Suprapubic skin (tissue), 4 donors: ENCODE results near the gene GFOD1. TPM values are rescaled to one million over a fixed set of nuclear protein-coding genes. Genes with fewer than 3 reads are reported as not detected.

Experiments used
- DNase-seq, 2 donors: peaks; one replicate each; pipeline ENCODE4 v3.0.0-alpha.2; 2019; ENCODE audit warnings: low spot score in 2 of 2
- H3K27ac ChIP-seq: fragments of 200-600 bp; sonication (generic); one replicate; pipeline ENCODE4 v1.5.1; 2019
- H3K27me3 ChIP-seq: fragments of 200-600 bp; sonication (generic); one replicate; pipeline ENCODE4 v1.5.1; 2019
- H3K36me3 ChIP-seq: fragments of 200-600 bp; sonication (generic); one replicate; pipeline ENCODE4 v1.5.1; 2019
- H3K4me1 ChIP-seq: fragments of 200-600 bp; sonication (generic); one replicate; pipeline ENCODE4 v1.5.1; 2019
- H3K4me3 ChIP-seq: fragments of 200-600 bp; sonication (generic); one replicate; pipeline ENCODE4 v1.5.1; 2019; ENCODE audit warnings: mild to moderate bottlenecking
- H3K9me3 ChIP-seq: fragments of 200-600 bp; sonication (generic); one replicate; pipeline ENCODE4 v1.5.1; 2019
- EP300 ChIP-seq: sonication (generic); formaldehyde crosslinking; IDR thresholded peaks from one replicate; pipeline ENCODE4 v1.6.1; 2017; ENCODE audit warnings: antibody characterized with exemption
- POLR2A ChIP-seq, 2 donors: fragments of 450-650 bp; IDR thresholded peaks; one replicate each; pipeline ENCODE4 v1.6.1; 2017; ENCODE audit warnings: antibody characterized with exemption in 2 of 2, mild to moderate bottlenecking in 2 of 2, moderate library complexity in 2 of 2
- POLR2AphosphoS5 ChIP-seq, 3 donors: sonication (generic); formaldehyde crosslinking; IDR thresholded peaks; one replicate each; pipeline ENCODE4 v1.6.1; 2017; ENCODE audit warnings: antibody characterized with exemption in 3 of 3
- WGBS: methylation state at CpG from one replicate; pipeline ENCODE4 v1.1.5; 2018; 5-methylcytosine and 5-hydroxymethylcytosine counted together
- total RNA-seq, 4 donors: library from RNA; depleted of rRNA; stranded (reverse); fragments of >200 nt; gene quantifications; one replicate each; pipeline ENCODE4 v1.1.0, GENCODE V29; 2016
- TF ChIP-seq, protein P1 (sequence below), 2 donors: fragments of 200-600 bp in 1 of 2; fragments of 450-650 bp in 1 of 2; sonication (generic) in 1 of 2; IDR thresholded peaks; one replicate each; pipeline ENCODE4 v1.5.1; 2016 to 2019; ENCODE audit warnings: antibody characterized with exemption in 2 of 2, mild to moderate bottlenecking in 1 of 2, moderate library complexity in 1 of 2

The GFOD1 gene, protein sequence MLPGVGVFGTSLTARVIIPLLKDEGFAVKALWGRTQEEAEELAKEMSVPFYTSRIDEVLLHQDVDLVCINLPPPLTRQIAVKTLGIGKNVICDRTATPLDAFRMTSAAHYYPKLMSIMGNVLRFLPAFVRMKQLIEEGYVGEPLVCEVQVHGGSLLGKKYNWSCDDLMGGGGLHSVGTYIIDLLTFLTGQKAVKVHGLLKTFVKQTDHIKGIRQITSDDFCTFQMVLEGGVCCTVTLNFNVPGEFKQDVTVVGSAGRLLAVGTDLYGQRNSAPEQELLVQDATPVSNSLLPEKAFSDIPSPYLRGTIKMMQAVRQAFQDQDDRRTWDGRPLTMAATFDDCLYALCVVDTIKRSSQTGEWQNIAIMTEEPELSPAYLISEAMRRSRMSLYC
- total RNA-seq = 10 to 100 TPM in 3 of 4 donors, 1 to 10 TPM in 1; 7.5 to 15.2 (median 13.7) TPM

DNA sequence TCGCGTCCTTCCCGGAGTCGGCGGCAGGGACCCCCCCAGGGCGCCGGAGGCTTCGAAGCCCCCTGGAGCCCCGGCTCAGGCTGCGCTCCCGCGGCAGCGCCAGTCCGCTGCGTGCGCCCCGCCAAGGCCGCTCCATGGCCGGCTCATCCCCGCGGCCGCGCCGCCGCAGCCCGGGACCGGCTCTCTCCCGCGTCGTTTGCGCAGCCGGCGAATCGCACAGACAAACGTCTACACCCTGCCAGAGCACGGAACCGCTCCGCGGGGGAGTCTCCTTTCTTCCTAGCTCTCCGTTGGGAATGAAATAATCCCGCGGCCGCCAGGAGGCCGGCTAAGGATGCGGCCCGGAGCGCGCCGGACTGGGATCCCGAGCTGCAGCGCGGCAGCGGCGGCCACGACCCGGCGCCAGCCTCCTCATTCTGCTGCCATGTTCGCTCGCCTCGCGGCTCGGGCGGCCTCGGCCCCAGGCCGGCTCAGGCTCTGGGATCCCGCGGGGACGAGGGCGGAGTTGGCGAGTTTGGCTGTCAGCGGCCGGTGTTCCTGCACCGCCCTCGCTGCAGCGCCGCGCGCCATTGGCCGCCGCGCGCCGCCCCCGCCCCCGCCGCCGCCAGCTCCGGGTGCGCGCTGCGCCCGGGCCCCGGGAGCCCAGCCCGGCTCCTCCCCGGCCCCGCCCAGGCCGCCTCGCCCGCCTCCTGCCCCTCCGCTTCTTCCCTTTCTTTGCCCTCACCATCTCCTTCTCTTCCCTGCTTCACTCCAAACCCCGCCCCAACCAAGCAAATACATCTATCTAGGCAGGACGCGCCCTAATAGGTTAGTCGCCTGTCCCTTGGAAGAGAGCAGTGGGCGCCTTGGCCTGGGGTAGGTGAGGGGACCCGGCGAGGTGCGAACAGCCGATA, at the start of gene GFOD1:
Gene GFOD1, minus strand, starts transcription at position 479 of the 893 bp plus-strand sequence. CDS start 710 bp downstream, outside the sequence.
- Histone ChIP-seq H3K4me3 (peak within 1 kb of the TSS; percentile 94), H3K9me3 (no peaks in the 10 kb centered on the region), H3K27me3 (no peaks in the 10 kb centered on the region), H3K4me1 (peaks cover 39% of the 10 kb centered on the region), H3K27ac (peak within 1 kb of the TSS; percentile 94), H3K36me3 (no peaks in the 10 kb centered on the region)
- WGBS = 2% methylated on average over 30 of the region's 109 CpGs
- TF ChIP-seq, protein P1, sequence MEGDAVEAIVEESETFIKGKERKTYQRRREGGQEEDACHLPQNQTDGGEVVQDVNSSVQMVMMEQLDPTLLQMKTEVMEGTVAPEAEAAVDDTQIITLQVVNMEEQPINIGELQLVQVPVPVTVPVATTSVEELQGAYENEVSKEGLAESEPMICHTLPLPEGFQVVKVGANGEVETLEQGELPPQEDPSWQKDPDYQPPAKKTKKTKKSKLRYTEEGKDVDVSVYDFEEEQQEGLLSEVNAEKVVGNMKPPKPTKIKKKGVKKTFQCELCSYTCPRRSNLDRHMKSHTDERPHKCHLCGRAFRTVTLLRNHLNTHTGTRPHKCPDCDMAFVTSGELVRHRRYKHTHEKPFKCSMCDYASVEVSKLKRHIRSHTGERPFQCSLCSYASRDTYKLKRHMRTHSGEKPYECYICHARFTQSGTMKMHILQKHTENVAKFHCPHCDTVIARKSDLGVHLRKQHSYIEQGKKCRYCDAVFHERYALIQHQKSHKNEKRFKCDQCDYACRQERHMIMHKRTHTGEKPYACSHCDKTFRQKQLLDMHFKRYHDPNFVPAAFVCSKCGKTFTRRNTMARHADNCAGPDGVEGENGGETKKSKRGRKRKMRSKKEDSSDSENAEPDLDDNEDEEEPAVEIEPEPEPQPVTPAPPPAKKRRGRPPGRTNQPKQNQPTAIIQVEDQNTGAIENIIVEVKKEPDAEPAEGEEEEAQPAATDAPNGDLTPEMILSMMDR (IDR thresholded peaks at IDR 0.05) = no peak
- TF ChIP-seq POLR2AphosphoS5 (IDR thresholded peaks at IDR 0.05) (peak in 2 of 3 donors; percentile 32 to 44), EP300 (no peak), POLR2A (IDR thresholded peaks at IDR 0.05) (peak in 1 of 2 donors; percentile 36)
- DNase-seq = peak; percentile 86 to 92

DNA sequence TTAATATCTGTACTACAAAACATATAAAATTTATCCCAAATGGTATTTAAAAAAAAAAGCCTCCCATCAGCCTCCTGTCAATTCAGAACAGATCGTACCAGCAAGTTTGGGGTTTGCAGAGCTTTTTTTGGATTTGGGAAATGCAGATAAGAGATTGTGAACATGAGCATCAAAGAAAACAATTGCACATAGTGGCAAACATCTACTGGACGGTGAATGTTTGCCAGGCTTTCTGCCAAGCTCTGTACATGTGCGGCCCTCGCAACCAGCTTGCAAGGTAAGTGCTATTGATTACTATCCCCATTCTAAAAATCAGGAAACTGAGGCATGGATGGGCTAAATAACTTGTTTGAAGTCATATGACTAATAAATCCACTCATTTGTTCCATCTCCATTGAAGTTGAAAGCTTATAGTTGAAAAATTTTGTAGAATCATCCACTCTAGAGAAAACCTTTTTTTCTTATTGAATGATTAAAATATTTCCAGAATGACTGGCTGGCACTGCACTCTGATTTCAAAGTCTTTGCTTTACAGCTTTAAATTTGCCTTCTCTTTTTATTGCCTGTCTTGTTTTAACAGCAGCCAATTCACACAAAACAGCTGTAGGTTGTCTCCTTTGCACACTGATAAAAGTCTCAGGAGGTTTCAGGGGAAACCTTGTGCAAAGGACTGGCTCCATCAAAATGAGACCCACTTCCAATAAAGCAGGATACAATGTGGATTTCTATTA, 49.6 kb upstream of the GFOD1 start:
- Histone ChIP-seq H3K4me1 (no peaks in the 10 kb centered on the region), H3K4me3 (no peak overlapping the region), H3K27me3 (no peaks in the 10 kb centered on the region), H3K9me3 (no peaks in the 10 kb centered on the region), H3K27ac (no peak overlapping the region), H3K36me3 (no peaks in the 10 kb centered on the region)
- no peak for TF ChIP-seq POLR2AphosphoS5 (IDR thresholded peaks at IDR 0.05)
- no peak for TF ChIP-seq EP300
- TF ChIP-seq POLR2A (IDR thresholded peaks at IDR 0.05) = no peak
- TF ChIP-seq, protein P1 (IDR thresholded peaks at IDR 0.05) = no peak
- WGBS = 90% methylated on average over 4 of the region's 4 CpGs
- no peak for DNase-seq

DNA sequence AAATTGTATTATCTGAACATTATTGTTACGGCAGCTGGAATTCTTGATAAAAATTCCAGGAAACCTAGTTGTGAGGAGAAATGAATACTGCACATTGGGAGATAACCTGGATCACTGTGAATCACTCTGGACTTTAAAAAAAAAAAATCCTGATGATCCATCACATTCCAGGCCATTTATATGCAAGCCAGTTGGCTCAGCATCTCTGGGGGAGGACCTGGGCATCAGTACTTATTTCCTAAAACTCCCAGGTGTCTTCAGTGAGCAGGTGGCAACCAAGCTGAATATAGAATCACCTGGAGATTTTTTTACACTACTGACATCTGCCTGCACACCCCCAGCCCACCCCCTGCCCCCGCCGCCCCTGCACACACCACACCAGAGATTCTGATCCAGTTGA, 47.9 kb upstream of the GFOD1 start:
- Histone ChIP-seq H3K27ac (no peak overlapping the region), H3K27me3 (no peaks in the 10 kb centered on the region), H3K4me3 (no peak overlapping the region), H3K9me3 (no peaks in the 10 kb centered on the region), H3K36me3 (no peaks in the 10 kb centered on the region), H3K4me1 (no peaks in the 10 kb centered on the region)
- TF ChIP-seq, protein P1 (IDR thresholded peaks at IDR 0.05) = no peak
- TF ChIP-seq POLR2A (IDR thresholded peaks at IDR 0.05) (no peak), EP300 (no peak), POLR2AphosphoS5 (IDR thresholded peaks at IDR 0.05) (no peak)
- no peak for DNase-seq
- 94% methylated on average over 3 of the region's 3 CpGs for WGBS

DNA sequence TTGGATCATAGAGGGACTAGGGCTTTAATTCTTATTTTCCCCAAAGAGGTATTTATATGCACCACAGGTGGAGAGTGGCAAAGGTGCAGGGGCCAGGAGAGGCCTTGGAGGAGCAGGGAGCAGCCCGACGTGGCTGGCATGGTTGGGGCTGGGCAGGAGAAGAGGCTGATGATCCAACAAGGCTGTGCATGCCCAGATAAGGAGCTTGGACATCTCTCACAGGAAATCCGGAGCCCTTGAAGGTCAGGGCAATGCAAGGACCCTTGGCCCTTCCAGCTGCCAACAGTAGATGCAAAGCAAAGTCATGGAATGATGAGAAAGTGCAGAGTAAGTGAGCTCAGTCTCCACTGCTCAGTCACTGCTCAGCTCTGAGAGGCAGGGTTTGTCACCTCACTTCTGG, 47.1 kb upstream of the GFOD1 start:
- H3K4me1 ChIP-seq = no peaks in the 10 kb centered on the region
- no peak for DNase-seq
- H3K36me3 ChIP-seq = no peaks in the 10 kb centered on the region
- no peak overlapping the region for H3K4me3 ChIP-seq
- WGBS = 79% methylated on average over 3 of the region's 3 CpGs
- no peak for TF ChIP-seq EP300
- no peak for TF ChIP-seq POLR2AphosphoS5 (IDR thresholded peaks at IDR 0.05)
- TF ChIP-seq, protein P1 (IDR thresholded peaks at IDR 0.05) = no peak
- no peak for TF ChIP-seq POLR2A (IDR thresholded peaks at IDR 0.05)
- H3K27ac ChIP-seq = no peak overlapping the region
- no peaks in the 10 kb centered on the region for H3K9me3 ChIP-seq
- no peaks in the 10 kb centered on the region for H3K27me3 ChIP-seq
